ENCODE results near the gene R3HDML. TPM values are rescaled to one million over a fixed set of nuclear protein-coding genes. Genes with fewer than 3 reads are reported as not detected.
"Not testable (repeated sequence)": the region's sequence is repeated elsewhere in the genome, so short reads cannot be mapped to it uniquely, and the experiment has no call there.

Gene R3HDML
- not detected in 2 replicates for total RNA-seq (2014; rRNA removed; shearing (Covaris generic))

GRCh38 chr20:44336725-44337380 lies at the start of gene R3HDML:
R3HDML (plus strand) TSS chr20:44337043; CDS start chr20:44337158, 115 bp downstream.
- DNase-seq (ENCODE audit: low read depth), result no peak

- DNase-seq (ENCODE audit: low read depth), result peak; percentile 49
These were observed 49.4 kb upstream of the R3HDML start for GRCh38 chr20:44287272-44288097.

DNA sequence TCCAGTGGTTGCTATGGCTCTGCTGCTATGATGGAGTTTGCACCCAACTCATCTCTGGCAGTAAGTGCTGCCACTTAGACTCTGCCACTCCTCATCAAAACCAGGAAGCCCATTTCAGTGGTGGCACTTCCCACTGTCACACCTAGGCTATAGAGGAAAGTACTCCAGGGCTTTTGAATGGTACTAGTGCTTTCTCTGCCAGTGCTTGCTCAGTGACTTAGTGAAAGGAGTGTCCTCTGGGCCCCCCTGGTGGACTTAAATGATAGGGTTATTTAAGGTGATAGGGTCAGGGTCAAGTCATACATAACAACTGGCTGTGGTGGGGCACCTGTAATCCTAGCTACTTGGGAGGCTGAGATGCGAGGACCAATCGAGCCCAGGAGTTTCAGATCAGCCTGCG lies 48.6 kb upstream of the R3HDML start:
- no peak for DNase-seq (ENCODE audit: low read depth)

DNA sequence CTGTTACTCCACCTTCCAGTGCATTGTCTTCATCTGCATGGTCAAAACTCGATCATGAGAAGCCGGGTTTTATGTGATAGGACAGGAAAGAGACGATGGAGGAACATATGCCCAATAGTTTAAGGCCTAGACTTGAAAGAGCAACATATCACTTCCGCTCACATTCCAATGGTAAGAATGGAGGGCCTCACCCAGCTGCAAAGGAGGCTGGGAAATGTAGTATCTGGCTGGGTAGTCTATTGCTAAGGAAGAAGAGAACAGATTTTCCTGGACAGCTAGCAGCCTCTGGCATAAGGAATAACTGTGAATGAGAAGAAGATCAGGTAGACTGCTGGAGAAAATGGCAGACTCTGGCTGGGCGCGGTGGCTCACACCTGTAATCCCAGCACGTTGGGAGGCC lies 45.1 kb upstream of the R3HDML start:
- DNase-seq (ENCODE audit: low read depth), result no peak

DNA sequence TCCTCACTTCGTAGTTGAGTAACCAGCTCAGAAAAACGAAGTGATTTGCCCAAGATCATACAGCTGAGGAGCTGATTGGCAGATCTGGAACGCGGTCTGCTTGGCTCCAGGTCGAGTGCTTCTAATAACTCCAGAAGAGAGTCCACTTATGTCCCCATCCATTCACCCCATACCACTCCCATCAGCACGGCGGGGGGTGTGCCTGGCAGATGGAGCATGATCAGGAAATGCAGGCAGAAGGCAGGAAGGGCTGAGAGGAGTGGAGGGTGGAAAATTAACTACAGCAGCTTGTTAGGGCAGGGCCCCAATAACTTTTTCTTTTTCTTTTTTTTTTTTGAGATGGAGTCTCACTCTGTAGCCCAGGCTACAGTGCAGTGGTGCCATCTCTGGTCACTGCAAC lies 40.8 kb upstream of the R3HDML start:
- no peak for DNase-seq (ENCODE audit: low read depth)

GRCh38 chr20:44297721-44298120 lies 39.1 kb upstream of the R3HDML start:
- DNase-seq (ENCODE audit: low read depth), result no peak

GRCh38 chr20:44299011-44299535 lies 37.8 kb upstream of the R3HDML start:
- DNase-seq (ENCODE audit: low read depth), result not testable (repeated sequence)

GRCh38 chr20:44301285-44301684 lies 35.6 kb upstream of the R3HDML start:
- DNase-seq (ENCODE audit: low read depth), result no peak

- no peak for DNase-seq (ENCODE audit: low read depth)
These were observed 34.7 kb upstream of the R3HDML start for GRCh38 chr20:44302026-44302669.

GRCh38 chr20:44302736-44303135 lies 34.1 kb upstream of the R3HDML start:
- no peak for DNase-seq (ENCODE audit: low read depth)

GRCh38 chr20:44304383-44304782 lies 32.5 kb upstream of the R3HDML start:
- DNase-seq (ENCODE audit: low read depth), result no peak

GRCh38 chr20:44306927-44307326 lies 29.9 kb upstream of the R3HDML start:
- no peak for DNase-seq (ENCODE audit: low read depth)

- DNase-seq (ENCODE audit: low read depth), result peak; percentile 66
These were observed 26.8 kb upstream of the R3HDML start for GRCh38 chr20:44309763-44310663.

- DNase-seq (ENCODE audit: low read depth), result peak; percentile 98
These were observed 25.9 kb upstream of the R3HDML start, which contains the start of gene FITM2 for GRCh38 chr20:44310664-44311639. FITM2 (minus strand) TSS chr20:44311202; CDS start chr20:44311148, 54 bp downstream.

GRCh38 chr20:44314870-44315269 lies 22.0 kb upstream of the R3HDML start:
- no peak for DNase-seq (ENCODE audit: low read depth)

DNA sequence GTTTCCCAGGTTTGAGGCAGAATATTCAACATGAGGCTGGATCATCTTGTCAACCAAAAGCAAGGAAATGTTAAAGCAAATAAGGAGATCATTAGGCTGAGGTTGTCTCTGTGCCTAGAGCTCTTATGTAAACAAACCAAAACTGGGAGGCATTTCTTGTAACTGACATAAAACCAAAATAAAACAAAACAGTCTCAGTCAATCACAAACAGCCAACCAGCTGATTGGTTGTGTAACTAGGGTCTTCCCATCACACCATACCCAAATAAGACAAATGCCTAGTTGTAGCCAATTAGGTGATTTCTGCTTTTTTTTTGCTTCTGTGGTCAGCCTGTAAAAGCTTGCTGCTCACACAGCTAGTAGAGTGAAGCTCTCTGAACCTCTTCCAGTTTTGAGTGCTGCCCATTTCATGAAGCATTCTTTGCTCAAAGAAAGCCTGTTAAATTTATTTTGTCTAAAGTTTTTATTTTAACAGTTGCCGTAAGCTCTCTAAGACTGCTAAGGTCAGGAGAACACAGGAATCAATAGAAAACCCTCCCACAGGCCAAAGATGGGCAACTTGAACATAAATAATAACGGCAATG lies 16.9 kb upstream of the R3HDML start:
- DNase-seq (ENCODE audit: low read depth), result no peak

- DNase-seq (ENCODE audit: low read depth), result no peak
These were observed 12.5 kb upstream of the R3HDML start for GRCh38 chr20:44324343-44324742.

GRCh38 chr20:44326391-44327159 lies 10.3 kb upstream of the R3HDML start:
- no peak for DNase-seq (ENCODE audit: low read depth)

- not testable (repeated sequence) for DNase-seq (ENCODE audit: low read depth)
These were observed 9.1 kb upstream of the R3HDML start for GRCh38 chr20:44327748-44328147.
